Amniotic stem cell (primary cell): ENCODE measurements around the gene FGFR3.

Experiments
- DNase-seq: peaks from one replicate; lab custom pipeline; 2025; lab: John Stamatoyannopoulos, UW

FGFR3 gene

DNA sequence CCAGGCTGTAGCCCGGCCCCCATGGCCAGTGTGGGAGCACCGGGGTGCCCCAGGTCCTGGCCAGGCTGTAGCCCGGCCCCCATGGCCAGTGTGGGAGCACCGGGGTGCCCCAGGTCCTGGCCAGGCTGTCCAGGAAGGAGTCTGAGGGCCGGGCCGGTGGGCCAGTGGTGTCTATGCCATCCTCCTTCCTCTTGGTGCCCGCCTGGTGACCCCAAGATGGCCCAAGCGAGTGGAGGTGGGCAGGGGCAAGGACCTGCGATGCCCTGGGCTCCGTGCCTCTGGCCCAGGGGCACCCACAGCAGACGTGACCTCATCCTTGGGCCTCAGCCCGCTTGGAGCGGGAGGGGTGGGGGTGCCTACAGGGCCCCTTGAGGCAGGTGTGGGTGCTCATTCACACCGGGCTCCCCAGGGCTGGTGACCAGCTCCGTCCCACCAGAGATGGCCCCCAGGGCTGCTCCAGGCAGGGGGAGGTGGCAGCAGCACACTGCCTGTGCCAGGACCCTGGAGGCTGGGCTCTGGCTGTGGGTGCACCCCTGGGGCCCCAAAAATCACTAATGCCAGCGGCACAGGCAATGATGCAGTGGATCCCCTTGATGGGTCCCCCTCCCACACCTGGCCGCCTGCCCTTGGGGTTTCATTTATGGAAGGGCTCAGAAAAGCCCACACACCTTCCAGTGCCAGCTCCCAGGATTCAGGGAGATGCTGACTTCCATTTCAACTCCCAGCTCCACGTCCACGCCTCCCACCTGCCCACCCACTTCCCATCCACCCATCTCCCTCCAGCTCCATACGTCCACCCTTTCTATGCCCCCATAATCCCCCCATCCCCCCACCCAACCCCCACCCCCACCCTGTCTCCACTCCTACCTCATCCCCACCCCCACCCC, 36.0 kb upstream of the FGFR3 start:
- DNase-seq = no peak

GRCh38 chr4:1757836-1758235, 35.3 kb upstream of the FGFR3 start:
- DNase-seq = no peak

GRCh38 chr4:1758306-1759121, 34.6 kb upstream of the FGFR3 start:
- no peak for DNase-seq

- DNase-seq = no peak
Observed at GRCh38 chr4:1759170-1759817, 33.8 kb upstream of the FGFR3 start.

DNA sequence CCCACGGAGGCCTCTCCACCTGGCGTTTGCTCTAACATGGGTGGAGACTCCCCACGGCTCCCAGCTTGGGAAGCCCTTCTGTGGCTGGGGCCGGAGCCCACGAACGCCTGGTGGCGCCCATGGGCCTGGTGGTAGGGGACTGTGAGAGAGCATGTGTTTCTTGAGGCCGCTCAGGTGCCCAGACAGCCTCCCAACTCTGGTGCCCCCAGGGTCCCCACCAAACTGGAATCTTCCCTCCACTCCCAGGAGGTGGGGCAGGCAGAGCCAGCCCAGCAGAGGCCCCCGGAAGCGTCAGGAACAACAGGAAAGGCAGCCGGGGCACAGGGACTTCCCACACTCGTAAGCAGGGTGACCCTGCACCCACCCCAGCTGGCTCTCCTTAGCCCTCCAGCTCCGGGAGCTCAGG, 33.3 kb upstream of the FGFR3 start:
- no peak for DNase-seq

DNA sequence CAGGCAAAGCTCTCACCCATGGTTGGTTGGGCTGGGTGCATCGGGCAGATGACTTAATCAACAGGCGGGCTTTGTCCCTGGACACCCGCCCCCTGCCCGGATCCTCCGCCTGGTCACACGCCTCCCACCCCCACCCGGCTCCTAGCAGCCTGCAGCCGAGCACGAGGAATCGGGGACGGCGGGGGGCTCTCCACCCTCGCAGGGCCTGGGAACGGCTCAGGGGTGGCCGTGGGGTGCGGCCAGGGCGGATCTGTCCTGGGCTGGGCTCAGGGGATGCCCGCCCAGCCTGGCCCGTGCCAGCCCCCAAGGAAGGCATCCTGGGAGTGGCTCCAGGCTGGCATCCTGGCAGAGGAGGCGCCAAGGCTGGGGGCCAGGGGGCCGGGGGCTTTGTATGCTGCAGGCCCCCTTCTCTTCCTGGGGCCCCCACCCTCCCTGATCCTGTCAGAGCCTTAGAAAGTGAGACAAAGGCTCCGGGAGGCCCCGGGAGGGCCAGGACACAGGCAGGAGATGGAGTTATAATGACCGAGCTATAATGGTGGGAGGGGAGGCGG, 32.5 kb upstream of the FGFR3 start:
- no peak for DNase-seq

DNA sequence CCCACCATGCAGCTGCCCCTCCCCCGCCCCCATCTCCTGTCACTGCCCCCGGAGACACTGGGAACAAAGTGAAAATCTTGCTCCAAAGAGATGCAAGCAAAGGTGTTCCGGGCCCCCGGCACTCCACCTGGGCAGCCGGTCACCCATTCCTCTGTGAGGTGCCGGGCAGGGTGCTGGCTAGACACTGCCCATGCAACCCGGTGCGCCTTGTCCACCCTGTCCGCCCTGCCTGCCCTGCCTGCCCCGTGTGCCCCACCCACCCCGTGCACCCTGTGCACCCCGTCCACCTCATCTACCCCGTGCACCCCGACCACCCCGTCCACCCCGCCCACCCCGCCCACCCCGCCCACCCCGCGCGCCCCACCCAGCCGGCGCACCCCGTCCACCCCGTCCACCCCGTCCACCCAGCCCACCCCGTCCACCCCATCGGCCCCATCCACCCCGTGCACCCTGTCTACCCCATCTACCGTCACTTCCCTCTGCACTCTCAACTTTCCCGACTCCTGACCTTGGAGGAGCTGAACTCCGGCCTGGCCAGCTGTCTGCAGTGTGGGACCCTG, 31.9 kb upstream of the FGFR3 start:
- DNase-seq = no peak

DNA sequence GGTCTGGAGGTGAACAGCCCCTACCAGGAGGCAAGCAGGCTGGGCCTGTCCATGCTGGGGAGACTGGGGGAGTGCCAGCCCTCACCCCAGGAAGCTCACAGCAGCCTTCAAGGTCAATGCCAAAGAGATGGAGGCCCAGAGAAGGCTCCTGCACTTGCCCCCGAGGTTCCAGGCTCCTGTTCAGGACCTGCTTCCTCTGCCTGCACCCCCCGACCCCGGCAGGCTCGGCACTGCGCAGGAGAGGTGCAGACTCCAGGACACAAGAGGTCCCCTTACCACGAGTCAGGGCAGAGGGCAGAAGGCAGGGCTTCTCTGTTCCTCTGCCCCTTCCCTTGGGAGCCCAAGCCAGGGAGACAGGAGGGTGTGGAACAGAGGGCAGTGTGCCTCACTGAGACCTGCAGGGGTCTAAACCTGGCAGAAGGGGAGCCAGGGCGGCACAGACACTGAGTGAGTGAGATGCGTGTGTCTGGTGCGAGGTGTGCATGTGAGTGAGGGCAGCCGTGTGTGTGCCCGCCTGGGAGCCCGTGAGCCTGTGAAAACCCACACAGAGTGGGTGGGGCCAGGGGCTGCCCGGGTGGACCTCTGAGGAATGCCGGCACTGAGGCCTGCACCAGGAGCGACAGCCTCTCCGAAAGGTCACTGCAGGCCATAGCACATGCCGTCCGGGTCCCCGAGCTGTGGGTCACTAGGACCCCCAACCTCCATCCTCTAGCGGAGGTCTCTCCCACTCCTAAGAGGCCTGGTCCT, 30.7 kb upstream of the FGFR3 start:
- no peak for DNase-seq

DNA sequence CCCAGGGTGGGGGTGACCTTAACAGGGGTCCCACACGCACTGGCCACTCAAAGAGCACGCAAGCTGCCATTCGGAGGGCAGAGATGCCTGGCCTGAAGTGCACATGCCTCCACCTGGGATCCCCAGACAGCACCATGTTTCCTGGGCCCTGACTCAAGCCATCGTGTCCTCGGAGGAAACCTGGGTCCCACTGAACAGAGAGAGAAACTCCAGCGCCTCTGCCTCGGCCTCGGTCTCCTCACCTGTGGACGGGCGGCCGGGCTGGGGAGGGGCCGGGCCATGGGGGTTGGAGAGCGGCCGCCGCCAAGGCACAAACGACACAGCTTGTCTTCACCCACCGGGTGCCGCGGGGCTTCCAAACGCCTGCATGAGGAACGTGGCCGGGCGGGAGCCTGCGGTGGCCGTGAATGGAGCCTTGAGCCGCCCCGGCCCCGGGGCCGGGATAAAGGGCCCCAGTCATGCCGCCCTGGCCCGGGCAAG, 30.0 kb upstream of the FGFR3 start:
- DNase-seq = no peak

DNA sequence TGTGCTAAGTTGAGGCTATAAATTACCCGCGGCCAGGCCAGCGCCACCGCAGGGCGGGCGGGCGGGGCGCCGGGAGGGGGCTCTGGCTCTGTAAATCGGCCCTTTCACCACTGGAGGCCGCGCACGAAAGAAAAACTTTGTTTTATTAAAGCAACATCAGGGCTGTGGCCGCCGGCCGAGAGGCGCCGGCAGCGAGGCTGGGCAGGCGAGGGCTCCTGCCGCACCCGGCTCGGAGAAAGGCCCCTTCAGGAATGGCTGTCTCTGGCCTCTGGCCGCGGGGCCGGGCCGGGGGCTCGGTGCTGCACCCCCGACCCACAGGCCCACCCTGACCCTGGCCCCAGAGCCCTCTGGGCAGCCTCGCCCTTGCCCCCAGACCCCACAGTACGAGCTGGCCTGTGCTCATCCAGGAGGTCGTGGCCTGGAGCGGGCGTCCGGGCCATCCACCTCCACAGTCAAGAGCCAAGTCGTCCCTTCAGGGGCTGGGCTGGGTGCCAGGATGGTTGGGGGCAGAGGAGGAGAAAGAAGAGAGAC, 29.5 kb upstream of the FGFR3 start:
- DNase-seq = no peak

- no peak for DNase-seq
Observed at GRCh38 chr4:1764670-1765069, 28.4 kb upstream of the FGFR3 start.

GRCh38 chr4:1765409-1766072, 27.6 kb upstream of the FGFR3 start:
- no peak for DNase-seq

GRCh38 chr4:1766106-1767060, 26.7 kb upstream of the FGFR3 start:
- no peak for DNase-seq

DNA sequence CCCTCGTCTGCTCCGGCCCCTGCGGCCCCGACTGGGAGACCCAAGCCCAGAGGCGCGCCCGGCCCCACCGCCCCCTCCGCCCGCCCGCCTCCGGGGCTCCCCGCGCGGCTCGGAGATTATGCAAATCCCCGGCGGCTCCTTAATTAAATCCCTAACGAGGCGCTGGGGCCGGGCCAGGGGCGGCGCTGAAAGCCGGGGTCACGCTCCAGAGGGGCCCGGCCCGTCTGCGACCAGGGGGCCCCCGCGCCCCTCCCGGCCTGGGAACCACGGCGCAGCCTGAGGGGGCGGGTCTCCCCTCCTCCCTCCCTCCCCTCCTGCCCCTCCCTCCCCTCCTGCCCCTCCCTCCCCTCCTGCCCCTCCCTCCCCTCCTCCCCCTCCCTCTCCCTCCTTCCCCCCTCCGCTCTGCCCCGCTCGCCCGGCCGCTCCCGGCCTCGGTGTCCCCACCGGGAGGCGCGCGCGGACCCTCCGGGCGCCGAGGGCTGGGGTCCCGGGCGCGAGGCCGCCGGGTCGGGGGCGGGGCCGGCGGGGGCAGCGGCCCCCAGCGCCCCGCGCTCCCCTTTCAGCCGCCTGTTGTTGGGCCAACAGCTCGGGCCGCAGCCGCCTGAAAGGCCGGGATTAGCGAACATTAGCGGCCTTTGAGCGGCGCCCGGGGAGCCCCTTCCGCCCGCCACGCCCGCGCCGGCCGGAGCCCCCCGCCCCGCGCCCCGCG, 25.9 kb upstream of the FGFR3 start:
- DNase-seq = no peak

GRCh38 chr4:1767770-1768366, 25.2 kb upstream of the FGFR3 start:
- DNase-seq = no peak

GRCh38 chr4:1768367-1769034, 24.6 kb upstream of the FGFR3 start:
- DNase-seq = no peak

DNA sequence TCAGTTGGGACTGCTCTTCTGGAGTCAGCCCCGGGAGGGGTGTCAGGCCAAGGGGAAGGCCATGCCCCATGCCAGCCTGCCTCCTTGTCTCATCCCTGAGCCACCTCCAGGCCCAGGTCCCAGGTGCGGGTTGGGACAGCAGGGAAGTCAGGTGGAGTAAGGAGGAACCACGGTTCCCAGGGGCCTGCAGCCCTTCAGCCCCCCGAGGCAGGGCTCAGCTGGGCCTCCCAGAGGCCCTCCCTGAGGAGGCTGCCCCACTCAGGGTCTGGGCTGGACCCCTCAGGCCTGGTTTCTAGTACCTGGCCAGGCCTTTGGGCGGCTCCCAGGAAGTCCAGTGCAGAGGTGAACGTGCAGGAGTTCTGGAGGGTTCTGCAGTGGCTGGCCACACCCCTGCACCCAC, 23.4 kb upstream of the FGFR3 start:
- DNase-seq = no peak

GRCh38 chr4:1770245-1770644, 22.8 kb upstream of the FGFR3 start:
- no peak for DNase-seq
